GM18861 (cell line): Measurements from ENCODE around the gene MFAP1.

ENCODE experiments used
- ATAC-seq: cut with Tn5 transposase; IDR thresholded peaks from one replicate; pipeline ENCODE4 v1.9.1; 2021; ENCODE audit not compliant: unreplicated experiment

The MFAP1 gene

DNA sequence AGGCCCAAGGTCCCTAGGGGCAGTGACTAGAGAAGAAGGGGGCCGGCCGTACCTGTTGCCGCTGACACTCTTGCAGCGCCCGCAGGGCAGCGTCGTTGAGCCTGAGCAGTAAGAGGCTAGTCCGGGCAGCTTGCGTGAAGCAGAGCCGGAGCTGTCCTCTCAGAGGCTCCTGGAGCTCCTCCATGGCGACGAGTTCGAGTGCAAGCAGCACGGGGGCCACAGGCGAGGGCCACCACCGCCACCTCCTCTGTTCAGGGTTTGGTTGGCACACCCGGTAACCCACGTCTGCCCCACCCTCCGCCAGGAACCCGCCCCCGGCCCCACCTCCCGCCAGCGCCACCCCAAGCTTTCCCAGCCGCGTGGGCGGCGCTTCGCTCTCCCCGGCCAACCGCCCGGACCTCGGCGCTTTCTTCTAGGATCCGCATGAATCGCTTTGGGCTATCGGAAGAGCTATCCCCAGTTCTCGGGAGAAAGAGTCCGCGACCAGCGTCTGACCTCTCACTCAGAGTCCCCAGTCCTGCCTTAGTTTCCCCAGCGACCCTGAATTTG is 47.7 kb downstream of the MFAP1 start, which contains the start of gene ELL3:
ELL3 (minus strand) TSS at position 249 of the 549 bp plus-strand sequence; CDS start at position 184, 65 bp downstream.
- peak; percentile 23 for ATAC-seq

DNA sequence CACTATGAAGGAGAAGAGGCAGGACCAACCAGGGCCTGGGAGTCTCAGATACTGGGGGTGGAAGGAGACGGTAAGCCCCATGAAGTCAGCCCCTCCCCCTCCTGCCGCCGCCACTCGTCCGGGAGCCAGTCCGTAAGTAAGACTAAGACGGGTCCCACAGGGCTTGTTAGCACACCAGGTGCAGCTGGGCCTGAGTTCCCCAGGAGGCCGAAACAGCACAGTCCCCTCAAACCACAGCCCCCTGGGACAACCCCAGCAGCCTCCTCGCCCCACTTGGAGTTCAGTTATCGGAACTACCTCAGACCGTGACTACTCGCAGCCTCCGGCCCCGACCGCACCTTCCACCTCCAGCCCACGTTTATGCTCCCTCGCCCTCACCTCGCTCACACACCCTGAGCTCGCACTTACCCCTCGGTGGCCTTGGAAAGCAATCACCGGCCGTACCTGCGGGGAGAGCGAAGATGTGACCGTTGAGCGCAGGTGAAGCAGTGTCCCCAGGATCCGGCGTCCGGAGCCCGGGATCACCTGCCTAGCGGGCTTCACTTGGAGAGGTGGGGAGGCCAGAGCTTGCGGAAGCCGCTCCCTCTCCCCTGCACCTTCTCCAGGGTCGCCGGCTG is 48.3 kb downstream of the MFAP1 start:
- peak; percentile 57 for ATAC-seq

DNA sequence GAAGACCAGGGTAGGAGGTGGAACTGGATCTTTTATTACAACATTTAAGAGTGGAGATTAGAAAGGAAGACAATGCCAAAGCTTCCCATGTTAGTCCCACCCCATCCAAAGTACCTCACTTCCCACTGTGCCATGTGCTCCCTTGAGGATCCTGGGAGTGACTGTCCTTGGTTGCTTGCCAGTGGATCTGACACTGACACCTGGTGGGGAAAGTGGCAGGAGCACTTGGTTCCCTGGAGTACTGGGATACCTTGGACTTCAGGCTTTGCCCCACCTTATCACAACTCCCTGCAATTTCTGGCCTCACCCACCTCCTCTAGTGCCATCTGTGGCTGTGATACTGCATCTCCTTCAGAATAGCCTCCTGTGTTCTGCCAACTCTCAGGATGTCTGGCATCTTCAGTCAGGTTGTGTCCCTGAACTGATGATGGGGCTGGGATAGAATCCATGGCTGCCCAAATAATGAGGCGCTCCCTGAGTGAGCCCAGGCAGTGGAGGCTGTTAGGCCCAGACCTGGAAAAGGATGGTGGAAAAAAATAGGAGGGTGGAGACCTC is 49.0 kb downstream of the MFAP1 start:
- no peak for ATAC-seq

DNA sequence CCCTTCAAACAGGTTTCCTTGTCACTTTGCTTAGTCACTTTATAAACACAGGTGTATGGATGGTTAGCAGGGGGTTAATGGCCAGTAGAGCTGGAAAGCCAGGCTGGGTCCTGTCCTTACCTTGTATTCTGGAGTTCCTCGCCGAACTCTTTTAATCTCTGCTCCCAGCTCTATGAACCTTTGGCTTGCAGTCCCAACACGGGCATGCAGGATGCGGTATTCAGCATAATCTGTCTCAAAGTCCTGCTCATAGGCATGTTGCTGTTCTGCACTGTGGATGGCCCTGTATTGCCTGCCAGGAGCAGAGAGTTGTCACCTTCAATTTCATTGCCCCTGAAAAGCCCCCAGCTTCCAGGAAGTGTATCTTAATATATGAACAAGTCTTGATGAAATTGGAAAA is 50.4 kb downstream of the MFAP1 start:
- no peak for ATAC-seq

DNA sequence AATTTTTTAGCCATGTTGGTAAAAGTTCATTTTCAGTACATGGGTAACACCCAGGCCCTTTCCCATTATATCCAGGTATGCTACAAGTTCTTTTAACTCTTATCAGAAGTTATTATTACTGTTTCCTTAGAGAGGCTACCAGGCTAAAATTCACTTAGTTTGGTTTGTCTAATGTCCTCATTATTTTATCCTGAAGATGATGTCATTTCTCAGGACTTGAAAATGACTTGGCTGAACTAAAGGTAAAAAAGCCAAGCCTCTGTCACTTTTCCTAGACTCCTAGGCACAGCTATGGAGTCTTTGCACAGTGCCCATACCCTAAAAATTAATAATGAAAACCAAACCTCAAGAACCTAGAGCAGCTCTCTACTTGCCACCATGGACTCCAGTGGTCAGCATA is 51.9 kb downstream of the MFAP1 start:
- ATAC-seq, result no peak

DNA sequence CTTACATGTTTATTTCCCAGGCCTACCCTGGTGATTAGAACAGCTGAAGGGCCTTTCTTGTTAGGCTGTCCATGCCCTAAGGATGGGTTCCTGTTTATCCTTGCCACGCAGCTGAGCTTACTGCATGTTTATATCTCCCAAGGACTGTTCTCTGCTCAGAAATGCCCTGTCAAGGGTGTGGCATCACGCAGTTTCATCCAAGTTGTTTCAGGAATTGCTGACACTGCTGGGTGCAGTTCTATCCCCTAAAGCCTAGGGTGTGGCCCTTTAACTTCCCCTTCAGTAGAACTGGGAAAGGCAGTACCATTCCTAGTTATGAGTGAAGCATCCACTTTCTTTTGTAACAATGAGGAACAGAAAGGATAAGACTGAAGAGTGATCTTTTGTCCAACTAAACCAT is 52.7 kb downstream of the MFAP1 start:
- ATAC-seq, result no peak

DNA sequence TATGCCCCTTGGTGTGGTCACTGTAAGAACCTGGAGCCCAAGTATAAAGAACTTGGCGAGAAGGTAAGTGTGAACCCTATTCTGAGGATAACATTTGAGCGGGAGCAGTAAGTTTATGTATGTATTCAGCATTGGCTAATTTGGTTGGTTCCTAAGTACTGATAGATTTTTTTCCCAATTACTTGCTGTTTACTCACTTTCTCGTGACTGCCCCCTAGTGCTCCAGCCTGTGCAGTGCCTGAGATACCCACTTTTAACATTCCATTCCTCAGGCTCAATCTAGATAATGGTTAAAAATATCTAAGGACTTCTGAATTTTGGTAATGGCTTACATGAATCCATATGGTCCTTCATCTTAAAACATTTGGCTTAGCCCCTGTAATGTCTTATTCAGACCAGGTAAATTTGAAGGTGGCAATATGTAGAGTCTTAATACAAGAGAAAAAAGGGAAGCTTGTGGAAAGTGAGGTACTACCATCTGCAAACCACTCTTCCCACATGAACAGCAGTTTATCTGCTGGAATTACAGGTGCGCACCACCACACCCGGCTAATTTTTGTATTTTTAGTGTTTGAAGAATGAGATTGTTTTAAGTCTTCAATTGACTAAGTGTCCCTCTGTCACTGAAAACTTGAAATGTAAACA is 54.8 kb downstream of the MFAP1 start:
- no peak for ATAC-seq

DNA sequence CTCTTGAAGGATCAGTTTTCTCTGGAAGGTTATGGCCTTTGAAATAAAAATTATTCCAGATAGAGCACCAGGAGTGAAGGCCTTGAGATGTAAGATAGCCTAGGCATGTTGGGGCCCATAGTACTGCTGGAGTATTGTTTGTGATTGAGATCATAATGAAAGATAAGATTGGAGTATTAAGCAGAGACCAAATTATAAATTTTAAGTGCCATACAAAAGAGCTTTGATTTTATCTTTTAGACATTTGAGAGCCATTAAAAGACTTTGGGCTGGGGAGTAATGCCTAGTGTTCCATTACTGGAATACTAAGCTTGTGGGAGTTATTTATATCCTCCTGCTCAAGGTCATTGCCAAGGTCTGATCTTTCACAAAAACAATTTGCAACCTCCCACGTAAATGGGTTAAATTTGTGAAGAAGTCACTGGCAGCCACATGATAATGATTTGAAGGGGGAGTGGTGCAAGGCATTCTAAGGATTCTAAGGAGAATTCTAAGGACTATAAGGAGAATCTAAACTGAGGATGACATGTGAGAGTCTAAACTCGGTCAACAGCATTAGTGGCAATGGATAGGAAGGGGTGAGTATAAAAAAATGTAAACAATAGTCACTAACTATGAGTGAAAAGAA is 60.6 kb downstream of the MFAP1 start:
- no peak for ATAC-seq

DNA sequence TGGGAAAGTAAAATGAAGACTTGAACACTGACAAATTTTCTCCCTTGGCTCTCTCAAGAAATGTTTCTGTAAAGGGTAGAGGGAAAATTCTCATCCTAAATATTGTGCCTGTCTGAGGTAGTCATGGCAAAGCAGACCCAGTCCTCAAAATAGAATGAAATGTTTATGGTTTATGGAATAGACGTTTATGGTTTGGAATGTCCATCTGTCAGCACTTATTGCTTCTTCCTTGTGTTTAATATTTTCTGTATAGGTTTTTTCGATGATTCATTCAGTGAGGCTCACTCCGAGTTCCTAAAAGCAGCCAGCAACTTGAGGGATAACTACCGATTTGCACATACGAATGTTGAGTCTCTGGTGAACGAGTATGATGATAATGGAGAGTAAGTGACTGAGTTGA is 61.7 kb downstream of the MFAP1 start:
- ATAC-seq, result no peak
